ENCODE results near the gene DERL3.

- TF ChIP-seq POLR2A (IDR thresholded peaks at IDR 0.05; ENCODE audit: insufficient read depth in 1 of 2, low read depth in 2 of 2, low read length in 2 of 2), result no peak
- TF ChIP-seq SIN3B (IDR thresholded peaks at IDR 0.05; ENCODE audit: low read length), result no peak
- TF ChIP-seq FOXP1 (IDR thresholded peaks at IDR 0.05), result no peak
- no peak for TF ChIP-seq FOXP1 (CRISPR knock-in tag; IDR thresholded peaks at IDR 0.05)
- no peak for TF ChIP-seq YEATS4 (CRISPR knock-in tag; IDR thresholded peaks at IDR 0.05; ENCODE audit: borderline replicate concordance)
- no peak for TF ChIP-seq TCF7L2 (IDR thresholded peaks at IDR 0.05; ENCODE audit: low read depth, low read length)
- no peak for TF ChIP-seq ZNF350 (CRISPR knock-in tag; IDR thresholded peaks at IDR 0.05; ENCODE audit: borderline replicate concordance, low read depth)
- TF ChIP-seq MAZ (IDR thresholded peaks at IDR 0.05; ENCODE audit: borderline replicate concordance, low read depth, low read length), result no peak
- no peak for TF ChIP-seq MAZ (CRISPR knock-in tag; IDR thresholded peaks at IDR 0.05; ENCODE audit: low read depth)
- TF ChIP-seq REST (IDR thresholded peaks at IDR 0.05; ENCODE audit: borderline replicate concordance in 1 of 2, low read depth in 1 of 2, low read length in 2 of 2), result no peak
Measured at GRCh38 chr22:23822101-23822671, 16.6 kb downstream of the DERL3 start.
